GM12878 (cell line): Measurements from ENCODE around the gene CDO1. TPM values are rescaled to one million over a fixed set of nuclear protein-coding genes. Genes with fewer than 3 reads are reported as not detected.

Source experiments
- ATAC-seq: fragments of 200-7000 bp; cut with Tn5 transposase; 3 replicates; pipeline ENCODE4 v1.9.1; 2020; ENCODE audit warnings: mild to moderate bottlenecking, moderate library complexity
- BruUV-seq: library from RNA; stranded (reverse); fragments of 400-500 nt; replicated peaks from 2 replicates; lab custom pipeline; 2021; lab: Mats Ljungman, UMichigan
- CTCF ChIA-PET: fragments of 300-600 bp; sonication (Branson Sonifier 250); formaldehyde crosslinking; extraction: SDS; loops from one replicate; lab custom pipeline; 2021; ENCODE audit warnings: inconsistent platforms; lab: Yijun Ruan, JAX
- POLR2A ChIA-PET: fragments of 350-600 bp; formaldehyde crosslinking; extraction: SDS; loops from one replicate; lab custom pipeline; 2021; ENCODE audit warnings: inconsistent platforms; lab: Charles Lee
- RAD21 ChIA-PET: fragments of 300-600 bp; sonication (Branson Sonifier 250); formaldehyde crosslinking; loops from one replicate; lab custom pipeline; 2023; ENCODE audit warnings: antibody characterized with exemption; ENCODE audit not compliant: unreplicated experiment; lab: Charles Lee
- SMC1A ChIA-PET: fragments of 300-600 bp; sonication (Branson Sonifier 250); formaldehyde crosslinking; loops from one replicate; lab custom pipeline; 2023; ENCODE audit not compliant: unreplicated experiment, uncharacterized antibody; lab: Charles Lee
- DNase-seq: peaks from one replicate; pipeline ENCODE4 v3.0.0-alpha.2; 2011; ENCODE audit warnings: low read depth, low spot score
- FAIRE-seq: peaks from 3 replicates; lab custom pipeline; 2011; peaks lifted over from hg19 to GRCh38; lab: Jason Lieb, UNC
- H2AFZ ChIP-seq: 2 replicates; pipeline ENCODE4 v1.6.0; 2011; ENCODE audit warnings: low read depth, low read length, control low read depth; ENCODE audit not compliant: control insufficient read depth
- H3K27ac ChIP-seq: 2 replicates; pipeline ENCODE4 v1.5.1; 2011; ENCODE audit warnings: control low read depth; ENCODE audit not compliant: control insufficient read depth, insufficient read depth
- H3K27me3 ChIP-seq, 2 experiments: replicated peaks in 1 of 2; 2 replicates each; pipeline versions ENCODE4 v1.6.0 to v1.6.1; 2011; ENCODE audit warnings: low read length in 1 of 2; ENCODE audit not compliant: control insufficient read depth in 2 of 2, insufficient read depth in 2 of 2
- H3K36me3 ChIP-seq, 2 experiments: 2 replicates each; pipeline ENCODE4 v1.5.1; 2011; ENCODE audit warnings: low read length in 1 of 2; ENCODE audit not compliant: control insufficient read depth in 2 of 2, insufficient read depth in 2 of 2
- H3K4me1 ChIP-seq: 2 replicates; pipeline ENCODE4 v1.6.1; 2011; ENCODE audit warnings: mild to moderate bottlenecking, low read length, moderate library complexity, mixed read lengths; ENCODE audit not compliant: control insufficient read depth, insufficient read depth
- H3K4me2 ChIP-seq: 2 replicates; pipeline ENCODE4 v1.6.0; 2011; ENCODE audit warnings: control low read depth; ENCODE audit not compliant: control insufficient read depth, insufficient read depth
- H3K4me3 ChIP-seq: fragments of 200-600 bp; sonication (generic); 2 replicates; pipeline ENCODE4 v1.5.1; 2016
- H3K79me2 ChIP-seq: 2 replicates; pipeline ENCODE4 v1.6.0; 2011; ENCODE audit warnings: low read length; ENCODE audit not compliant: control insufficient read depth, insufficient read depth
- H3K9ac ChIP-seq: 2 replicates; pipeline ENCODE4 v1.8.0; 2011; ENCODE audit warnings: low read length, control low read depth, mixed read lengths; ENCODE audit not compliant: control insufficient read depth, insufficient read depth
- H3K9me3 ChIP-seq: replicated peaks from 3 replicates; pipeline ENCODE4 v1.5.1; 2011; ENCODE audit warnings: mild to moderate bottlenecking, low read length; ENCODE audit not compliant: control insufficient read depth, insufficient read depth
- H4K20me1 ChIP-seq: 2 replicates; pipeline ENCODE4 v1.6.0; 2011; ENCODE audit not compliant: control insufficient read depth, insufficient read depth
- CEBPB ChIP-seq, 2 experiments: fragments of 150-350 bp in 1 of 2; IDR thresholded peaks; 2 replicates each; pipeline ENCODE4 v1.6.1; 2012 to 2014; ENCODE audit warnings: low read depth in 2 of 2, low read length in 2 of 2, borderline replicate concordance in 1 of 2, inconsistent platforms in 1 of 2
- E2F4 ChIP-seq: IDR thresholded peaks from 2 replicates; pipeline ENCODE4 v1.6.1; 2012; ENCODE audit warnings: low read depth, low read length, improper control_type of control experiment
- KAT2A ChIP-seq: conservative IDR thresholded peaks from 2 replicates; pipeline ENCODE4 v1.6.1; 2011; ENCODE audit warnings: low read depth, low read length; ENCODE audit not compliant: control insufficient read depth
- SIN3A ChIP-seq: IDR thresholded peaks from 2 replicates; pipeline ENCODE4 v1.6.1; 2012; ENCODE audit warnings: low read depth, low read length, improper control_type of control experiment
- WRNIP1 ChIP-seq: IDR thresholded peaks from 2 replicates; pipeline ENCODE4 v1.6.1; 2011; ENCODE audit warnings: low read depth, low read length, improper control_type of control experiment, borderline replicate concordance
- WGBS: methylation state at CpG from one replicate; pipeline ENCODE4 v1.1.6; 2016; ENCODE audit warnings: low lambda C conversion rate; ENCODE audit not compliant: insufficient replicate concordance, insufficient coverage; ENCODE audit errors: missing lambda C conversion rate; 5-methylcytosine and 5-hydroxymethylcytosine counted together
- in situ Hi-C: fragments of 300-500 bp; cut with MboI; formaldehyde crosslinking; loops from 9 replicates; pipeline ENCODE4 v1.14.3; 2018; ENCODE audit warnings: mixed read lengths
- intact Hi-C: fragments of 100-400 bp; cut with micrococcal nuclease; formaldehyde crosslinking; loops from one replicate; pipeline ENCODE4 v1.14.2; 2022; ENCODE audit not compliant: unreplicated experiment
- polyA plus RNA-seq, 11 experiments: library from polyadenylated mRNA; depleted of rRNA in 4 of 11; unstranded in 6 of 11; stranded (reverse) in 5 of 11; fragments of >200 nt; fragmentation: Nextera tagmentation in 4 of 11; fragmentation: Illumina TruSeq in 1 of 11; extraction: Ambion mirVana in 4 of 11; extraction: Trizol in 1 of 11; gene quantifications; 1 replicate in 1 of 11; 2 replicates in 10 of 11; pipeline versions ENCODE4 v1.2.1 to v1.2.3, GENCODE V29; 2011 to 2016; ENCODE audit warnings: inconsistent platforms in 2 of 11, missing spikeins in 2 of 11, low read depth in 1 of 11
- total RNA-seq, 4 experiments: library from RNA; depleted of rRNA in 3 of 4; stranded (reverse); fragments of >200 nt in 3 of 4; fragmentation: Illumina TruSeq in 1 of 4; extraction: Trizol in 1 of 4; gene quantifications; 2 replicates each; pipeline versions ENCODE4 v1.2.1 to v1.2.3, GENCODE V29; 2013 to 2021
- TF ChIP-seq, protein P1 (sequence below): fragments of 450-650 bp; IDR thresholded peaks from 2 replicates; pipeline ENCODE4 v1.6.1; 2017; ENCODE audit warnings: antibody characterized with exemption, mild to moderate bottlenecking, moderate library complexity
- TF ChIP-seq, protein P2 (sequence below): fragments of 450-650 bp; IDR thresholded peaks from 2 replicates; pipeline ENCODE4 v1.6.1; 2018; ENCODE audit warnings: mild to moderate bottlenecking, low read depth, moderate library complexity; ENCODE audit not compliant: partially characterized antibody
- TF ChIP-seq, protein P3 (sequence below): fragments of 450-650 bp; IDR thresholded peaks from 2 replicates; pipeline ENCODE4 v1.6.1; 2016; ENCODE audit warnings: mild to moderate bottlenecking, moderate library complexity, borderline replicate concordance

CDO1 gene
- total and polyA plus RNA-seq, 10 of the 15 experiments (the other 5 are each of a cell fraction or from before 2014, with no cell fraction given) = 0.05 TPM; not detected in 9

- ChIA-PET RAD21 (no interaction called here), POLR2A (no interaction called here), SMC1A (interaction anchor here (1.4 kb wide), 1 partner anchor 191 kb away, joined by 5 read pairs; no protein-coding TSS in a partner anchor), CTCF (interaction anchor here (1.0 to 1.1 kb wide), 3 partner anchors 14 to 517 kb away, joined by 3 read pairs; no protein-coding TSS in a partner anchor)
- Histone ChIP-seq H3K4me3 (no peak overlapping the region), H3K9me3 (no peaks in the 10 kb centered on the region; the same call in 2 of the 3 replicates), H3K36me3 (peaks cover 0 to 7% of the 10 kb centered on the region in 2 experiments; a peak in 2 of 4 replicates), H3K4me2 (no peak overlapping the region), H2AFZ (no peak overlapping the region), H3K4me1 (no peaks in the 10 kb centered on the region), H3K79me2 (no peaks in the 10 kb centered on the region), H3K9ac (no peak overlapping the region), H4K20me1 (no peaks in the 10 kb centered on the region), H3K27ac (no peak overlapping the region), H3K27me3 (no peaks in the 10 kb centered on the region)
- DNase-seq = no peak
- 96% methylated on average over 4 of the region's 4 CpGs for WGBS
- in situ Hi-C loops (loop anchor here (25.0 kb wide), 1 partner anchor 236 kb away; no protein-coding TSS in a partner anchor), intact Hi-C loops (no loop called here)
- no peak for ATAC-seq
- no peak for FAIRE-seq
- TF ChIP-seq WRNIP1 = no peak
- no peak for TF ChIP-seq KAT2A
- TF ChIP-seq, protein P1, sequence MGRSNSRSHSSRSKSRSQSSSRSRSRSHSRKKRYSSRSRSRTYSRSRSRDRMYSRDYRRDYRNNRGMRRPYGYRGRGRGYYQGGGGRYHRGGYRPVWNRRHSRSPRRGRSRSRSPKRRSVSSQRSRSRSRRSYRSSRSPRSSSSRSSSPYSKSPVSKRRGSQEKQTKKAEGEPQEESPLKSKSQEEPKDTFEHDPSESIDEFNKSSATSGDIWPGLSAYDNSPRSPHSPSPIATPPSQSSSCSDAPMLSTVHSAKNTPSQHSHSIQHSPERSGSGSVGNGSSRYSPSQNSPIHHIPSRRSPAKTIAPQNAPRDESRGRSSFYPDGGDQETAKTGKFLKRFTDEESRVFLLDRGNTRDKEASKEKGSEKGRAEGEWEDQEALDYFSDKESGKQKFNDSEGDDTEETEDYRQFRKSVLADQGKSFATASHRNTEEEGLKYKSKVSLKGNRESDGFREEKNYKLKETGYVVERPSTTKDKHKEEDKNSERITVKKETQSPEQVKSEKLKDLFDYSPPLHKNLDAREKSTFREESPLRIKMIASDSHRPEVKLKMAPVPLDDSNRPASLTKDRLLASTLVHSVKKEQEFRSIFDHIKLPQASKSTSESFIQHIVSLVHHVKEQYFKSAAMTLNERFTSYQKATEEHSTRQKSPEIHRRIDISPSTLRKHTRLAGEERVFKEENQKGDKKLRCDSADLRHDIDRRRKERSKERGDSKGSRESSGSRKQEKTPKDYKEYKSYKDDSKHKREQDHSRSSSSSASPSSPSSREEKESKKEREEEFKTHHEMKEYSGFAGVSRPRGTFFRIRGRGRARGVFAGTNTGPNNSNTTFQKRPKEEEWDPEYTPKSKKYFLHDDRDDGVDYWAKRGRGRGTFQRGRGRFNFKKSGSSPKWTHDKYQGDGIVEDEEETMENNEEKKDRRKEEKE = no peak
- no peak for TF ChIP-seq SIN3A
- no peak for TF ChIP-seq E2F4
- TF ChIP-seq, protein P2, sequence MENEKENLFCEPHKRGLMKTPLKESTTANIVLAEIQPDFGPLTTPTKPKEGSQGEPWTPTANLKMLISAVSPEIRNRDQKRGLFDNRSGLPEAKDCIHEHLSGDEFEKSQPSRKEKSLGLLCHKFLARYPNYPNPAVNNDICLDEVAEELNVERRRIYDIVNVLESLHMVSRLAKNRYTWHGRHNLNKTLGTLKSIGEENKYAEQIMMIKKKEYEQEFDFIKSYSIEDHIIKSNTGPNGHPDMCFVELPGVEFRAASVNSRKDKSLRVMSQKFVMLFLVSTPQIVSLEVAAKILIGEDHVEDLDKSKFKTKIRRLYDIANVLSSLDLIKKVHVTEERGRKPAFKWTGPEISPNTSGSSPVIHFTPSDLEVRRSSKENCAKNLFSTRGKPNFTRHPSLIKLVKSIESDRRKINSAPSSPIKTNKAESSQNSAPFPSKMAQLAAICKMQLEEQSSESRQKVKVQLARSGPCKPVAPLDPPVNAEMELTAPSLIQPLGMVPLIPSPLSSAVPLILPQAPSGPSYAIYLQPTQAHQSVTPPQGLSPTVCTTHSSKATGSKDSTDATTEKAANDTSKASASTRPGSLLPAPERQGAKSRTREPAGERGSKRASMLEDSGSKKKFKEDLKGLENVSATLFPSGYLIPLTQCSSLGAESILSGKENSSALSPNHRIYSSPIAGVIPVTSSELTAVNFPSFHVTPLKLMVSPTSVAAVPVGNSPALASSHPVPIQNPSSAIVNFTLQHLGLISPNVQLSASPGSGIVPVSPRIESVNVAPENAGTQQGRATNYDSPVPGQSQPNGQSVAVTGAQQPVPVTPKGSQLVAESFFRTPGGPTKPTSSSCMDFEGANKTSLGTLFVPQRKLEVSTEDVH = no peak
- TF ChIP-seq, protein P3, sequence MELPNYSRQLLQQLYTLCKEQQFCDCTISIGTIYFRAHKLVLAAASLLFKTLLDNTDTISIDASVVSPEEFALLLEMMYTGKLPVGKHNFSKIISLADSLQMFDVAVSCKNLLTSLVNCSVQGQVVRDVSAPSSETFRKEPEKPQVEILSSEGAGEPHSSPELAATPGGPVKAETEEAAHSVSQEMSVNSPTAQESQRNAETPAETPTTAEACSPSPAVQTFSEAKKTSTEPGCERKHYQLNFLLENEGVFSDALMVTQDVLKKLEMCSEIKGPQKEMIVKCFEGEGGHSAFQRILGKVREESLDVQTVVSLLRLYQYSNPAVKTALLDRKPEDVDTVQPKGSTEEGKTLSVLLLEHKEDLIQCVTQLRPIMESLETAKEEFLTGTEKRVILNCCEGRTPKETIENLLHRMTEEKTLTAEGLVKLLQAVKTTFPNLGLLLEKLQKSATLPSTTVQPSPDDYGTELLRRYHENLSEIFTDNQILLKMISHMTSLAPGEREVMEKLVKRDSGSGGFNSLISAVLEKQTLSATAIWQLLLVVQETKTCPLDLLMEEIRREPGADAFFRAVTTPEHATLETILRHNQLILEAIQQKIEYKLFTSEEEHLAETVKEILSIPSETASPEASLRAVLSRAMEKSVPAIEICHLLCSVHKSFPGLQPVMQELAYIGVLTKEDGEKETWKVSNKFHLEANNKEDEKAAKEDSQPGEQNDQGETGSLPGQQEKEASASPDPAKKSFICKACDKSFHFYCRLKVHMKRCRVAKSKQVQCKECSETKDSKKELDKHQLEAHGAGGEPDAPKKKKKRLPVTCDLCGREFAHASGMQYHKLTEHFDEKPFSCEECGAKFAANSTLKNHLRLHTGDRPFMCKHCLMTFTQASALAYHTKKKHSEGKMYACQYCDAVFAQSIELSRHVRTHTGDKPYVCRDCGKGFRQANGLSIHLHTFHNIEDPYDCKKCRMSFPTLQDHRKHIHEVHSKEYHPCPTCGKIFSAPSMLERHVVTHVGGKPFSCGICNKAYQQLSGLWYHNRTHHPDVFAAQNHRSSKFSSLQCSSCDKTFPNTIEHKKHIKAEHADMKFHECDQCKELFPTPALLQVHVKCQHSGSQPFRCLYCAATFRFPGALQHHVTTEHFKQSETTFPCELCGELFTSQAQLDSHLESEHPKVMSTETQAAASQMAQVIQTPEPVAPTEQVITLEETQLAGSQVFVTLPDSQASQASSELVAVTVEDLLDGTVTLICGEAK = no peak
- no peak for TF ChIP-seq CEBPB (IDR thresholded peaks at IDR 0.05; ENCODE audit: borderline replicate concordance in 1 of 2, low read depth in 2 of 2, low read length in 2 of 2)
- BruUV-seq = no TSS peak
Observed at GRCh38 chr5:115825948-115826347, 9.5 kb upstream of the CDO1 start.
